ENCODE data around the gene ISCA1. TPM values are rescaled to one million over a fixed set of nuclear protein-coding genes. Genes with fewer than 3 reads are reported as not detected.

Gene ISCA1
- total and polyA plus RNA-seq, 2 donors (not counting 3 experiments of a cell fraction or from before 2014, with no cell fraction given): 14.2 to 22.2 TPM

DNA sequence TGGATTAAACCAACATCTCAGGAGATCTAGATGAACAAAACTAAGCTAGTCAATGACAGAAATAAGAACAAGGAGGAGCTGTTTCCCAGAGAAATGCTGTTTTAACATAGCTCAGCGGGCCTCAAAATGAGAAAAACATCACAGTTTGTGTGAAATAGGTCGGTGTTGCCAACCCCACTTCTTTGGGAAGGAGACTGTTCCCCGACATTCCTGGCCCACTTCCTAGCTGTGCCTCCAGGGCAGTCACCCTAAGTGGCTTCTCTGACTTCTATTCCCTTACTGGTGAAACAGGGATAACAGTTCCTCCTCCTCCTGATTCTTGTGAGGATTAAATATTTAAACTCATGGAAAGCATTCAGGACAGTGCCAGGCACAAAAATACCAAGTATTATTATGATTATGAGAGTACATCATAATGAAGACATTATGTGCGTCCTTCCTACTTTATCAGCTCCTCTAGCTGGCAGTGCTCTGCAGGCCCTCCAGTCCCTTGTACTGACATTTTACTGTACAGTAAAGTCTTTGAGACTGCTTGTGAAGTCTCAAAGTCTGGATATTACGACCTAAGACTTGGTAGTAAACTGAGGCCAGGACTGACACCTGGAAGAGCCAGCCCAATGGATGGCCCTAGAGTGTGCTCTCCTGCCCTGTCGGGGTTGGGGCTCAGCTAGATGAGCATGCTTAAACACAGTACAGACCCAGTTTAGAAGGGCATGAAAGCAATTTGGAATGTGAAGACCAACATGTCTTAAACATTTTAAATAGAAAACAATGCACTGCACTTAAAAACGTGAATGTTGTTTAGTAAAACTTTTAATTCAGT lies 7.3 kb downstream of the ISCA1 start:
- dilution Hi-C loops (cut with MboI; ENCODE audit: extremely low pct_ligation_motif_present, low sequenced_read_pairs): no loop called here
- no peak overlapping the region for H3K4me2 ChIP-seq (ENCODE audit: insufficient read depth, low read length)
- H3K36me3 ChIP-seq (ENCODE audit: control insufficient read depth in 2 of 2, extremely low read depth in 1 of 2, insufficient read depth in 2 of 2, low read length in 2 of 2): peaks cover 3 to 6% of the 10 kb centered on the region in 2 experiments
- no peak for TF ChIP-seq EZH2 (IDR thresholded peaks at IDR 0.05; ENCODE audit: borderline replicate concordance, low read depth, low read length, severe bottlenecking)
- TF ChIP-seq MYC (IDR thresholded peaks at IDR 0.05; ENCODE audit: low read depth, low read length): no peak
- TF ChIP-seq JUN (IDR thresholded peaks at IDR 0.05; ENCODE audit: borderline replicate concordance, insufficient read depth, insufficient read length, low read depth): no peak
- TF ChIP-seq, protein P1, sequence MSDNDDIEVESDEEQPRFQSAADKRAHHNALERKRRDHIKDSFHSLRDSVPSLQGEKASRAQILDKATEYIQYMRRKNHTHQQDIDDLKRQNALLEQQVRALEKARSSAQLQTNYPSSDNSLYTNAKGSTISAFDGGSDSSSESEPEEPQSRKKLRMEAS (IDR thresholded peaks at IDR 0.05; ENCODE audit: insufficient read depth, insufficient read length): no peak
- TF ChIP-seq GATA2 (IDR thresholded peaks at IDR 0.05; ENCODE audit: insufficient read depth, insufficient read length, low read depth, low read length): no peak
- no peak for TF ChIP-seq FOS (IDR thresholded peaks at IDR 0.05; ENCODE audit: borderline replicate concordance, insufficient read depth, low read length)
- TF ChIP-seq POLR2A (IDR thresholded peaks at IDR 0.05; ENCODE audit: low read depth, low read length): no peak
- TF ChIP-seq, protein P2, sequence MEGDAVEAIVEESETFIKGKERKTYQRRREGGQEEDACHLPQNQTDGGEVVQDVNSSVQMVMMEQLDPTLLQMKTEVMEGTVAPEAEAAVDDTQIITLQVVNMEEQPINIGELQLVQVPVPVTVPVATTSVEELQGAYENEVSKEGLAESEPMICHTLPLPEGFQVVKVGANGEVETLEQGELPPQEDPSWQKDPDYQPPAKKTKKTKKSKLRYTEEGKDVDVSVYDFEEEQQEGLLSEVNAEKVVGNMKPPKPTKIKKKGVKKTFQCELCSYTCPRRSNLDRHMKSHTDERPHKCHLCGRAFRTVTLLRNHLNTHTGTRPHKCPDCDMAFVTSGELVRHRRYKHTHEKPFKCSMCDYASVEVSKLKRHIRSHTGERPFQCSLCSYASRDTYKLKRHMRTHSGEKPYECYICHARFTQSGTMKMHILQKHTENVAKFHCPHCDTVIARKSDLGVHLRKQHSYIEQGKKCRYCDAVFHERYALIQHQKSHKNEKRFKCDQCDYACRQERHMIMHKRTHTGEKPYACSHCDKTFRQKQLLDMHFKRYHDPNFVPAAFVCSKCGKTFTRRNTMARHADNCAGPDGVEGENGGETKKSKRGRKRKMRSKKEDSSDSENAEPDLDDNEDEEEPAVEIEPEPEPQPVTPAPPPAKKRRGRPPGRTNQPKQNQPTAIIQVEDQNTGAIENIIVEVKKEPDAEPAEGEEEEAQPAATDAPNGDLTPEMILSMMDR (IDR thresholded peaks at IDR 0.05; ENCODE audit: extremely low read depth in 1 of 2, insufficient read depth in 1 of 2, low read depth in 1 of 2, low read length in 2 of 2): no peak
- no peak for TF ChIP-seq POLR2AphosphoS5 (IDR thresholded peaks at IDR 0.05; ENCODE audit: insufficient read depth, low read depth, low read length)
- H3K27me3 ChIP-seq (ENCODE audit: control insufficient read depth in 2 of 2, insufficient read depth in 2 of 2, low read length in 2 of 2): no peaks in the 10 kb centered on the region
- no peaks in the 10 kb centered on the region for H3K9me1 ChIP-seq (replicated peaks; ENCODE audit: control insufficient read depth, extremely low read depth, insufficient read depth, low read length)
- intact Hi-C loops (cut with micrococcal nuclease): no loop called here
- H4K20me1 ChIP-seq (replicated peaks; ENCODE audit: control insufficient read depth, extremely low read depth, insufficient read depth, low read length): no peaks in the 10 kb centered on the region
- DNase-seq (ENCODE audit: low read depth, low spot score) (no peak), FAIRE-seq (no peak)
- H3K79me2 ChIP-seq (ENCODE audit: control insufficient read depth, insufficient read depth, low read length): peaks cover 47% of the 10 kb centered on the region
- no peaks in the 10 kb centered on the region for H3K4me1 ChIP-seq (ENCODE audit: control insufficient read depth, extremely low read depth, insufficient read depth, low read length)
- CTCF ChIA-PET: interaction anchor here (1.1 to 3.1 kb wide), 4 partner anchors 8 to 73 kb away, joined by 3 to 22 read pairs (median 8); no protein-coding TSS in a partner anchor
- H3K9ac ChIP-seq (replicated peaks; ENCODE audit: extremely low read depth, insufficient read depth, low read length): no peak overlapping the region
- no peak overlapping the region for H3K27ac ChIP-seq (ENCODE audit: insufficient read depth, low read depth, low read length)
- H2AFZ ChIP-seq (ENCODE audit: low read depth, low read length): no peak overlapping the region
- POLR2A ChIA-PET: no interaction called here
- H3K4me3 ChIP-seq (replicated peaks in 1 of 3; ENCODE audit: insufficient read depth in 1 of 3, low read depth in 1 of 3, low read length in 3 of 3): no peak overlapping the region
- H3K9me3 ChIP-seq (replicated peaks; ENCODE audit: control insufficient read depth, insufficient read depth, low read length): no peaks in the 10 kb centered on the region
- no TSS peak for BruUV-seq (replicated peaks)
